Stimulated activated effector memory CD8-positive, alpha-beta T cell treated with anti-CD3 and anti-CD28 coated beads, Interleukin-12 subunit alpha, Interleukin-12 subunit beta, amount 100 ng/mL, for 72 hours (primary cell): ENCODE measurements around the gene NLRP4.
A peak's percentile ranks its signal among the peaks of the same experiment; 100 is the strongest.

ENCODE experiments used
- ATAC-seq: fragments of 150-1000 bp; cut with Tn5 transposase; 2 replicates; pipeline ENCODE4 v1.10.0; 2021
- DNase-seq, 2 donors: peaks; one replicate each; pipeline ENCODE4 v3.0.0; 2021 to 2022; ENCODE audit warnings: low spot score in 2 of 2
- H3K27ac Mint-ChIP-seq: one replicate; pipeline ENCODE4 v1.8.0; 2022; ENCODE audit warnings: mild to moderate bottlenecking, mixed read lengths
- H3K36me3 Mint-ChIP-seq: one replicate; pipeline ENCODE4 v1.8.0; 2022; ENCODE audit warnings: mild to moderate bottlenecking, mixed read lengths
- H3K4me1 Mint-ChIP-seq: one replicate; pipeline ENCODE4 v1.8.0; 2022; ENCODE audit warnings: mixed read lengths
- H3K4me3 Mint-ChIP-seq: one replicate; pipeline ENCODE4 v1.8.0; 2022; ENCODE audit warnings: mild to moderate bottlenecking, mixed read lengths
- H3K9me3 Mint-ChIP-seq: one replicate; pipeline ENCODE4 v1.8.0; 2022; ENCODE audit warnings: mixed read lengths

The NLRP4 gene

DNA sequence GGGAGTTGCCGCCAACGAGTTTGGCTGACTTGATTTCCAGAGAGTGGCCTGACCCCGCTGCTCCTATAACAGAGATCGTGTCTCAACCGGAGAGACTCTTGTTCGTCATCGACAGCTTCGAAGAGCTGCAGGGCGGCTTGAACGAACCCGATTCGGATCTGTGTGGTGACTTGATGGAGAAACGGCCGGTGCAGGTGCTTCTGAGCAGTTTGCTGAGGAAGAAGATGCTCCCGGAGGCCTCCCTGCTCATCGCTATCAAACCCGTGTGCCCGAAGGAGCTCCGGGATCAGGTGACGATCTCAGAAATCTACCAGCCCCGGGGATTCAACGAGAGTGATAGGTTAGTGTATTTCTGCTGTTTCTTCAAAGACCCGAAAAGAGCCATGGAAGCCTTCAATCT is 21.6 kb downstream of the NLRP4 start:
- ATAC-seq (no peak), DNase-seq (no peak)
- Mint-ChIP-seq H3K4me1 (no peaks in the 10 kb centered on the region), H3K9me3 (peaks cover 4% of the 10 kb centered on the region), H3K36me3 (no peaks in the 10 kb centered on the region), H3K4me3 (no peak overlapping the region), H3K27ac (no peak overlapping the region)

DNA sequence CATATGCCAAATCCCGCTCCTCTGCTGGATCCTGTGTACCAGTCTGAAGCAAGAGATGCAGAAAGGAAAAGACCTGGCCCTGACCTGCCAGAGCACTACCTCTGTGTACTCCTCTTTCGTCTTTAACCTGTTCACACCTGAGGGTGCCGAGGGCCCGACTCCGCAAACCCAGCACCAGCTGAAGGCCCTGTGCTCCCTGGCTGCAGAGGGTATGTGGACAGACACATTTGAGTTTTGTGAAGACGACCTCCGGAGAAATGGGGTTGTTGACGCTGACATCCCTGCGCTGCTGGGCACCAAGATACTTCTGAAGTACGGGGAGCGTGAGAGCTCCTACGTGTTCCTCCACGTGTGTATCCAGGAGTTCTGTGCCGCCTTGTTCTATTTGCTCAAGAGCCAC is 22.1 kb downstream of the NLRP4 start:
- no peaks in the 10 kb centered on the region for H3K36me3 Mint-ChIP-seq
- ATAC-seq (no peak), DNase-seq (no peak)
- H3K4me1 Mint-ChIP-seq = no peaks in the 10 kb centered on the region
- no peak overlapping the region for H3K4me3 Mint-ChIP-seq
- no peak overlapping the region for H3K27ac Mint-ChIP-seq
- H3K9me3 Mint-ChIP-seq = peaks cover 4% of the 10 kb centered on the region

DNA sequence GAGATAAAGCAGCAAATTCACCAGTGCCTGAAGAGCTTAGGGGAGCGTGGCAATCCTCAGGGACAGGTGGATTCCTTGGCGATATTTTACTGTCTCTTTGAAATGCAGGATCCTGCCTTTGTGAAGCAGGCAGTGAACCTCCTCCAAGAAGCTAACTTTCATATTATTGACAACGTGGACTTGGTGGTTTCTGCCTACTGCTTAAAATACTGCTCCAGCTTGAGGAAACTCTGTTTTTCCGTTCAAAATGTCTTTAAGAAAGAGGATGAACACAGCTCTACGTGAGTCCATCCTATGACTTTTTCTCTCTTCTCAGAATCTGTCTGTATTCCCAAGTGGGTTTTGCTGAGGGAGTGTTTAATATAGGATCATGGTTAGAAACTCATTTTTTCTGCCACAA is 22.6 kb downstream of the NLRP4 start:
- H3K4me1 Mint-ChIP-seq = no peaks in the 10 kb centered on the region
- DNase-seq (no peak), ATAC-seq (no peak)
- no peak overlapping the region for H3K27ac Mint-ChIP-seq
- no peak overlapping the region for H3K4me3 Mint-ChIP-seq
- H3K36me3 Mint-ChIP-seq = no peaks in the 10 kb centered on the region
- no peaks in the 10 kb centered on the region for H3K9me3 Mint-ChIP-seq

DNA sequence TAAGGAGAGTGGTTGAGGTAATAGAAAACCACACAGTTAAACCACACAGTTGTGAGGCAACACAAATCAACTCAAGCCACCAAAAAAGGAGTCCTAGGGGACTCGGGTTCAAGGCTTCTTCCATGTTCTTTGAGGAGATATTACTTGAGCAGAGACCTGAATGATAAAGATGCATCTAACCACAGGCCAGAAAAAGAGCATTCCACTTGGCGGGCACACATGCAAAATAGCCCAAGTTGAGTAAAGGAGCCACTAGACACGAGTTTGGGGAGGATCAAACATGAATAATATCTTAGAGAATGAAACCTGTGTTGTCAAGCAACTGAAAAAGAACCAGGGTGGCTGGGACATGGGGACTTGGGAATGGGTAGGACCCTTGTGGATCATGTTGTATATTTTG is 30.2 kb downstream of the NLRP4 start:
- Mint-ChIP-seq H3K27ac (no peak overlapping the region), H3K4me3 (no peak overlapping the region), H3K9me3 (peaks cover 7% of the 10 kb centered on the region)

DNA sequence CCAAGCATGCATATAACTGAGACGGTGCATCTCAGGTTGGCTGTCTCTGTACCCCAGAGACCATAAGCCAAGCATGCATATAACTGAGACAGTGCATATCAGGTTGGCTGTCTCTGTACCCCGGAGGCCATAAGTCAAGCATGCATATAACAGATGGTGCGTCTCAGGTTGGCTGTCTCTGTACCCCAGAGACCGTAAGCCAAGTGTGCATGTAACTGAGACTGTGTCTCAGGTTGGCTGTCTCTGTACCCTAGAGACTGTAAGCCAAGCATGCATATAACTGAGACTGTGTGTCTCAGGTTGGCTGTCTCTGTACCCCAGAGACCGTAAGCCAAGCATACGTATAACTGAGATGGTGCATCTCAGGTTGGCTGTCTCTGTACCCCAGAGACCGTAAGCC is 30.8 kb downstream of the NLRP4 start:
- peaks cover 7% of the 10 kb centered on the region for H3K9me3 Mint-ChIP-seq
- ATAC-seq (no peak), DNase-seq (no peak)
- H3K27ac Mint-ChIP-seq = no peak overlapping the region
- H3K36me3 Mint-ChIP-seq = no peaks in the 10 kb centered on the region
- H3K4me1 Mint-ChIP-seq = no peaks in the 10 kb centered on the region
- no peak overlapping the region for H3K4me3 Mint-ChIP-seq

More for the DNA sequence above, 30.2 kb downstream of the NLRP4 start:
- ATAC-seq (no peak), DNase-seq (no peak)
- H3K4me1 Mint-ChIP-seq = no peaks in the 10 kb centered on the region
- H3K36me3 Mint-ChIP-seq = no peaks in the 10 kb centered on the region

DNA sequence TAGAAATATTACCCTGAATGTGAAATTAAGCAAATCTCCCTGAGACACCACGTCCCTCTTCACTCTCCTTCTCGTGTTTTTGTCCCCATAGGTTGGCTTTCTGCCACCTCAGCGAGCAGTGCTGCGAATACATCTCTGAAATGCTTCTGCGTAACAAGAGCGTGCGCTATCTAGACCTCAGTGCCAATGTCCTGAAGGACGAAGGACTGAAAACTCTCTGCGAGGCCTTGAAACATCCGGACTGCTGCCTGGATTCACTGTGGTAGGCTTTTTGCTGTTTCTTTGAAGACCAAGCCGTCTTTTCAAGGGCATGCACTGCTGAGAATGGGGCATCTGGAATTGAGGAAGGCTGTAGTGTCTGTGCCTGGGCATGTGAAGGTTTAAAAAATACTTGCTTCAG is 34.4 kb downstream of the NLRP4 start:
- H3K9me3 Mint-ChIP-seq = peaks cover 9% of the 10 kb centered on the region
- no peak overlapping the region for H3K27ac Mint-ChIP-seq
- no peak overlapping the region for H3K4me3 Mint-ChIP-seq
- DNase-seq (no peak), ATAC-seq (no peak)
- no peaks in the 10 kb centered on the region for H3K4me1 Mint-ChIP-seq
- no peaks in the 10 kb centered on the region for H3K36me3 Mint-ChIP-seq

DNA sequence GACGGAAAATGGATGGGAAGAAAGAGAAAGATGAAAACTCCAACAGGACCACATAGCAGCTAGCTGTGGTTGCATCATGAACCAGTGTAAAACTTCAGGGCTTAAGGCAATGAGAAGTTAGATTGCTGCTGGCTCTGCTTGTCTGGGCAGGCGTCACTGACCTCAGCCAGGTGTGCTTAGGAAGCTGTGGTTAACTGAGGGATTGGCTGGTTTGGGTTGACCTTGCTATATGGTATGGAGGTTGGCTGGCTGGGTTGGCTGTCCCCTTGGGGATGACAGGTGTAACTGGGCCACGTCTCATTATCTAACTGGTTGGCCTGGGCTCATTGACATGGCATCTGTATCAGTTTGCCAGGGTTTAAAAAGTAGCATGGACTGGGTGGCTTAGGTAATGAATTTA is 40.9 kb downstream of the NLRP4 start:
- Mint-ChIP-seq H3K4me1 (no peaks in the 10 kb centered on the region), H3K4me3 (no peak overlapping the region), H3K36me3 (no peaks in the 10 kb centered on the region), H3K9me3 (peaks cover 10% of the 10 kb centered on the region), H3K27ac (no peak overlapping the region)
- ATAC-seq = no peak
- DNase-seq = no peak

DNA sequence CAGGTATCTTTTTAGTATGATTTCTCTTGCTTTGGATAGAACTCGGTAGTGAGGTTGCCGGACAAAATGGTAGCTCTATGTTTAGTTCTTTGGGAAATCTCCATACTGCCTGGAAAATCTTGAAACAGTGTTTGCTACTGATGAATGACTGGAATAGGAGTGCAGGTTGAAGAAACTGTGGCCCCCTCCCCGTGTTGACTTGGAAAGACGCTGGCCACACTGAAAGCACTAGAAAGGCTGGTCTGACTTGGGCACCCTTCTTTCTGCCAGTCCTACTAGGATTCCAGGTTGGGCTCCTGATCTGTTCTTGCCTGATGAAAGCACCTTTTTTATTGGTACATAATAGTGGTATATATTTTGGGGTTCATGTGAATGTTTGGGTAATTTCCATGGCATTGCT is 46.3 kb downstream of the NLRP4 start:
- Mint-ChIP-seq H3K27ac (no peak overlapping the region), H3K4me1 (no peaks in the 10 kb centered on the region), H3K9me3 (peaks cover 7% of the 10 kb centered on the region)

DNA sequence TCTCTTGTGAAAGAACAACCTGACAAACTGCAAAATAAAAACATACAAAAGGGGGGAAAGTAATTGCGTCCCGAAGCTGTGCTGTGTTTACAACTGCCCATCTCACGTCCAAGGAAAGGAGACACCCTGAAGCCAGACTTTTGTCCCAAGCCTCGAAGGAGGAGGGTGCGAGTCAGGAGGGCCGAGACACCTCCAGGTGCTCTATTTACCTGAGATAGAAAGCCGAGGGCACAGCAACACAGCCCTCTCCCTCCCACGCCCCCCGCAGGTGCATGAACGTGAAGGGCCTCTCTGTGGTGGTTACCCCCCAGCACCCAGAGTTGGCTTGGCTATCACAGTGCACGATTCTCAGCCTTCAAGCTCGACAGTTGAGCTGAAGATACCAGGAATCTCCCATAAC is 62.6 kb downstream of the NLRP4 start:
- ATAC-seq = no peak
- no peaks in the 10 kb centered on the region for H3K36me3 Mint-ChIP-seq
- H3K4me3 Mint-ChIP-seq = no peak overlapping the region
- no peaks in the 10 kb centered on the region for H3K9me3 Mint-ChIP-seq
- H3K4me1 Mint-ChIP-seq = no peaks in the 10 kb centered on the region
- peak in 1 of 2 donors; percentile 26 for DNase-seq
- H3K27ac Mint-ChIP-seq = no peak overlapping the region

More for the DNA sequence above, 46.3 kb downstream of the NLRP4 start:
- no peaks in the 10 kb centered on the region for H3K36me3 Mint-ChIP-seq
- no peak for ATAC-seq
- no peak for DNase-seq
- H3K4me3 Mint-ChIP-seq = no peak overlapping the region

DNA sequence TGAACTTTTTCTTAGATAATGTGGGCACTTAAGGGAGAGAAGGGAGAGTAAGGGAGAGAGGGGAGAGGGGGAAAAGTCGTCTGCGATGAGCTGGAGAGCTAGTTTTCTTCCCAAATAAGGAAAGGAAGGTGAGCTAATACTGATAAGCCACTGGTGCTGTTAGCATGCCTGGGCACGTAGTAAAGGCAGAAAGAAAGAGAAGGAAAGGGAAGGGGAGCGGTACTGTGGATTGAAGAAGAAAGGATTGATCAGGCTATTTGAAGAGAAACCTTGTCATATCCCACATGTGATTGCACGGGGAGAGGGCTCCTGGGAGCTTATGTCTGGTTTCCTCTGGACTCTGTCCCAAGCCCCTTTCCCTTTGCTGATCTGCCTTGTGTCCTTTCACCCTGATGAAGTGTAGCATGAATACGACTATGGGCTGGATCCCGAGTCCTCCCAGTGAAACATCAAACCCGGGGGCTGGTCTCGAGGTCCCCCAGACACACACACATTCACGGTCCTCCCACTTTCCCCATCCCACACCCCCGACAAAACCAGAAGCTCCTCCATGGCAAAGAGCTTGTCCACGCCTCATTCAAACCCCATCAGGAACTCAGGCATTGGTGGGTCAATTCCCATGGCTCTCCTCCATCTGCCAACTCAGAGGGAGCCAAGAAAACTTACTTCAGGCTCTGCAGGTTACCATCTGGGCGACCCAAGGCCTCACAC is 65.2 kb downstream of the NLRP4 start:
- ATAC-seq (no peak), DNase-seq (no peak)
- Mint-ChIP-seq H3K4me1 (no peaks in the 10 kb centered on the region), H3K36me3 (no peaks in the 10 kb centered on the region), H3K27ac (no peak overlapping the region), H3K4me3 (no peak overlapping the region), H3K9me3 (peaks cover 6% of the 10 kb centered on the region)

DNA sequence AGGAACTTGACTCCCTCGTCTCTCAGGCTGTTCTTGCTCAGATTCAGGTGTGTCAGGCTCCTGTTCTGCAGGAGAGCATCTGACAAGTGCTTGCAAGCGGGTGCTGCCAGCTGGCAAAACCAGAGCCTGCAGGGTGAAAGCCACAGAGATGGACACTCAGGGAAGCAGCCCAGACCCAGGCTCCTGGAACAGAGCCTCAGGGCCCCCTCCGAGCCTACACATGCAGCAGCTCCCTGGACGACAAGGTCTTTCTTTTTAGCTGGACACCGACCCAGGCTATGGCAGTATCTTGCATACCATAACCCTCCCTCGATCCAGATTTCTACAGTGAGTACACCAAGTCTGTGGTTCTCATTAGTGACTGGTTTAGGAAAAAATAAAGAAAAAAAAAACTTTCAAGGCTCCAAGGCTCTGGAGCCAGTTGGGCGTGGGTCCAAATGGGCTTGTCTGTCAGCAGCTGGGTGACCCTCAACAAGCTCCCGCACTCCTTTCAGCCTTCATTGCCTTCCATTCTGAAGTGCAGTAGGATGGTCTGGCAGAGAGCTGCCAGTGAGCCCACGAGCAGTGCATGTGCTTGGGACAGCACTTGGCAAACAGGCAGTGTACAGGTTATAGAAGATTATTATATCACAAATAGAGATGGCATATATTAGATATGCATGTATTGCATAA is 65.9 kb downstream of the NLRP4 start:
- Mint-ChIP-seq H3K9me3 (peaks cover 6% of the 10 kb centered on the region), H3K27ac (no peak overlapping the region), H3K4me1 (no peaks in the 10 kb centered on the region), H3K36me3 (no peaks in the 10 kb centered on the region), H3K4me3 (no peak overlapping the region)
- no peak for DNase-seq
- ATAC-seq = no peak

DNA sequence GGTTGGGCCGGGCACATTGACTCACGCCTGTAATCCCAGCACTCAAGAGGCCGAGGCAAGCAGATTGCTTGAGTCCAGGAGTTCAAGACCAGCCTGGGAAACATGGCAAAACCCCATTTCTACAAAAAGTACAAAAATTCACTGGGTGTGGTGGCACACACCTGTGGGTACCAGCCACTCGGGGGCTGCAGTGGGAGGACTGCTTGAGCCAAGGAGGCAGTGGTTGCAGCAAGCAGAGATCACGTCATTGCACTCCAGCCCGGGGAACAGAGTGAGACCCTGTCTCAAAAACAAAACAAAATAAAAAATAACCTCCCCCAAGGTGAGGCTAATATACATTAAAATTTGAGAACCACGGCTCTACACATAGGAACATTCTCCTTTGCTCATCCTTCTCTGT is 70.9 kb downstream of the NLRP4 start:
- Mint-ChIP-seq H3K4me3 (no peak overlapping the region), H3K27ac (no peak overlapping the region), H3K4me1 (no peaks in the 10 kb centered on the region), H3K9me3 (peaks cover 11% of the 10 kb centered on the region), H3K36me3 (no peaks in the 10 kb centered on the region)
- no peak for DNase-seq
- ATAC-seq = no peak

DNA sequence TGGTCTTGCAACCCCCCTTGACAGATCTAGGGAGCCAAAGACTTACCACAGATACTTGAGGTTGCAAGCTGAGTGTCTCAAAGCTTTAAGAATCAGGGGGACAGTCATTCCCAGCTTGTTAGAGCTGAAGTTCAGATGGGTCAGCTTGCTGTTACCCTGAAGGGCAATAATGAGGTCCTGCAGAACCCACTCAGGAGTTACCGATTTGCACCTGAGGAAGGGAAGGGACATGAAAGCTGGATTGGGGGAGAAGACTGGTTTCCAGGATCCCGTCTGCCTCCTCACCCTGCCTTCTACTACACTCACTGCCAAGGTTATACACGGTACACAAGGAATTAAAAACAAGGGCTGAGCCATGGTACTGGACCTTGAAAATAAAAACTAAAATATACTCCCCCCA is 71.4 kb downstream of the NLRP4 start:
- Mint-ChIP-seq H3K4me3 (no peak overlapping the region), H3K4me1 (no peaks in the 10 kb centered on the region), H3K9me3 (peaks cover 11% of the 10 kb centered on the region), H3K27ac (no peak overlapping the region), H3K36me3 (no peaks in the 10 kb centered on the region)
- ATAC-seq = no peak
- DNase-seq = no peak

DNA sequence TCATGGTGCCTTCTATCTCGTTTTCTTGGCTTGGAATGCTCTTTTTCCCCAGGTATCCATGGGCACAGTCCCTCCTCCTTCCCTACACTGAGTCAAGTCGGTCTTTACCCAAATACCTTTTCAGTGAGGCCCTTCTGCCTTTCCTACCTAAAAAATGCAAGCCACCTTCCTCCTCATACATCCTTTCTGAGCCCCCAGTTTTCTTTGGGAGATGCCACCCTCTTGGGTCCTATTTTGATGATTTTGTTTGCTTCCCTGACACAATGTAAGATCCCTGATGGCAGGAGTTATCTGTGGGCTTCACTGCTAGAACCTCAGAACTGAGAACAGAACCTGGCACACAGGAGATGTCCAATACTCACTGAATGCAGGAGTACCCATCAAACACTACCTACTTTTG is 73.5 kb downstream of the NLRP4 start:
- DNase-seq (no peak), ATAC-seq (no peak)
- Mint-ChIP-seq H3K4me1 (no peaks in the 10 kb centered on the region), H3K4me3 (no peak overlapping the region), H3K27ac (no peak overlapping the region), H3K36me3 (no peaks in the 10 kb centered on the region), H3K9me3 (peaks cover 10% of the 10 kb centered on the region)

DNA sequence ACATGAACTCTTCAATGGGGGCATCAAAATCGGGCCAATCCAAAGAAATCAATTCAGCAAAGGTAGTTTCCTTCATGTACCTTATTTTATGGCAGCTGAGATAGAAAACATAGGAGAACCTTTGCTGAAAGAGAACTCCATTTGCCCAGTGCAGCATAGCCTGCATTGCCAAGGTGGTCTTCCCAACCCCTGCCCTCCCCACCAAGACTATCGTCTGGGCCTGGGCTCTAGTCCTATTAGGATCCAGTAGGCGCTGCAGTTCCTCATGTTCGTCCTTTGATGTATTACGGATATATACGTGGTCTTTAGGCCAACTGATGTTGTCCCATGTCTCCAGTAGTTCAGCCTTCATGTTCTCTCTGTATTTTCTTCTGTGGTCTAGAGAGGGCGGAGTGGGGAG is 76.6 kb downstream of the NLRP4 start:
- ATAC-seq (no peak), DNase-seq (no peak)
- Mint-ChIP-seq H3K36me3 (no peaks in the 10 kb centered on the region), H3K4me3 (no peak overlapping the region), H3K9me3 (peaks cover 19% of the 10 kb centered on the region), H3K4me1 (no peaks in the 10 kb centered on the region), H3K27ac (no peak overlapping the region)

DNA sequence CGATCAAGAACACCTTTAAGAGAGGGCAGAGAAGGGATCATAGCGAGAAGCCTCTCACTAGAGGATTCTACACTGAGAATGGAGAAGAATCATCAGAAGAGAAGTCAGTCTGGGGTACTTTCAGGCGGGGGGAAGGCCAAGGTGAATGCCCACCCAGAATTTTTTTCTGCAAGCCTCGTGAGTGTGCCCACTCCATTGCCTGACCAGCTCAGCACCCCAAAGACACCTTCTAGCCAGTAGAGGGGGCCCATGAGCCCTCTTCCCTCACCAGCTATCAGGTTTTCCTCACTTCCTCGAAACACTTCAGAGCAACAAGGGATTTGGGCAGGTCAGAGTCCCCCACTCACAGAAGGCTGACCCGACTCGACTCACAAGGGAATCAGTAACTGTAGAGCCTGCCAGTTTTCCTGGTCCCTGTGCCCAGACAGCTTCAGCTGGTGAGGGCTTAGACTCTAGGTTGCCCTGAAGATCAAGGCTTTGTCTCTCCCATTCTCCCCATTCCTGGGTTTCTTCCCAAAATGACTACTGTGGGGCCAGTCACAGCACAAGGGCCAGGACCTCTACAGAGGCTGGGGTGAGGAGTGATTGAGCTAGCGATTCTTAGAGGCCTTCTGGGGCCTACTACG is 77.4 kb downstream of the NLRP4 start:
- no peak for DNase-seq
- Mint-ChIP-seq H3K36me3 (no peaks in the 10 kb centered on the region), H3K27ac (no peak overlapping the region), H3K4me3 (no peak overlapping the region), H3K4me1 (no peaks in the 10 kb centered on the region), H3K9me3 (peaks cover 15% of the 10 kb centered on the region)
- ATAC-seq = no peak
